H9 (cell line): ENCODE results near the gene NSUN6. TPM values are rescaled to one million over a fixed set of nuclear protein-coding genes. Genes with fewer than 3 reads are reported as not detected.
"Not testable (repeated sequence)": the region's sequence is repeated elsewhere in the genome, so short reads cannot be mapped to it uniquely, and the experiment has no call there.

Experiments
- DNase-seq: peaks from one replicate; pipeline ENCODE4 v3.0.0-alpha.2; 2017
- H2AFZ ChIP-seq: one replicate; pipeline ENCODE4 v1.6.1; 2013; ENCODE audit warnings: mild to moderate bottlenecking, low read length, control low read depth, moderate library complexity
- H2AK5ac ChIP-seq: 2 replicates; pipeline ENCODE4 v1.6.1; 2013; ENCODE audit warnings: low read length, control low read depth, mixed read lengths; ENCODE audit not compliant: insufficient read length
- H2BK120ac ChIP-seq: one replicate; pipeline ENCODE4 v1.6.1; 2013; ENCODE audit warnings: low read depth, mild to moderate bottlenecking, low read length, control low read depth, inconsistent platforms; ENCODE audit not compliant: poor library complexity, severe bottlenecking
- H2BK12ac ChIP-seq: 2 replicates; pipeline ENCODE4 v1.6.1; 2013; ENCODE audit warnings: low read length, control low read depth, mixed read lengths, low read depth; ENCODE audit not compliant: insufficient read length
- H2BK15ac ChIP-seq: 2 replicates; pipeline ENCODE4 v1.6.1; 2013; ENCODE audit warnings: low read depth, low read length, control low read depth
- H2BK20ac ChIP-seq: one replicate; pipeline ENCODE4 v1.6.1; 2013; ENCODE audit warnings: low read depth, mild to moderate bottlenecking, low read length, control low read depth, inconsistent platforms; ENCODE audit not compliant: poor library complexity, severe bottlenecking
- H2BK5ac ChIP-seq: 2 replicates; pipeline ENCODE4 v1.6.1; 2013; ENCODE audit warnings: low read length, control low read depth, mixed read lengths; ENCODE audit not compliant: insufficient read length
- H3K14ac ChIP-seq: 2 replicates; pipeline ENCODE4 v1.6.1; 2013; ENCODE audit warnings: low read length, control low read depth; ENCODE audit not compliant: insufficient read depth
- H3K18ac ChIP-seq: 2 replicates; pipeline ENCODE4 v1.6.1; 2013; ENCODE audit warnings: low read depth, mild to moderate bottlenecking, mixed read lengths, low read length, control low read depth; ENCODE audit not compliant: insufficient read length
- H3K23ac ChIP-seq: 2 replicates; pipeline ENCODE4 v1.6.1; 2013; ENCODE audit warnings: low read length, control low read depth, mixed read lengths, low read depth; ENCODE audit not compliant: insufficient read length
- H3K23me2 ChIP-seq: 2 replicates; pipeline ENCODE4 v1.6.1; 2013; ENCODE audit warnings: low read depth, mild to moderate bottlenecking, mixed read lengths, low read length, control low read depth; ENCODE audit not compliant: insufficient read length, poor library complexity, severe bottlenecking
- H3K27ac ChIP-seq: 2 replicates; pipeline ENCODE4 v1.5.1; 2013; ENCODE audit warnings: low read length, control low read depth, mixed read lengths, low read depth; ENCODE audit not compliant: insufficient read length
- H3K27me3 ChIP-seq: 2 replicates; pipeline ENCODE4 v1.6.1; 2013; ENCODE audit warnings: low read length, control low read depth, inconsistent platforms; ENCODE audit not compliant: insufficient read depth
- H3K4ac ChIP-seq: 2 replicates; pipeline ENCODE4 v1.6.1; 2013; ENCODE audit warnings: low read depth, mild to moderate bottlenecking, control low read depth, inconsistent platforms, low read length, moderate library complexity
- H3K4me1 ChIP-seq: 2 replicates; pipeline ENCODE4 v1.6.1; 2013; ENCODE audit warnings: low read length, control low read depth, inconsistent platforms; ENCODE audit not compliant: insufficient read depth
- H3K4me2 ChIP-seq: 2 replicates; pipeline ENCODE4 v1.6.1; 2013; ENCODE audit warnings: low read length, control low read depth, mixed read lengths; ENCODE audit not compliant: insufficient read length, insufficient read depth
- H3K56ac ChIP-seq: 2 replicates; pipeline ENCODE4 v1.6.1; 2013; ENCODE audit warnings: low read depth, mild to moderate bottlenecking, mixed read lengths, low read length, control low read depth; ENCODE audit not compliant: insufficient read length
- H3K79me1 ChIP-seq: 2 replicates; pipeline ENCODE4 v1.6.1; 2013; ENCODE audit warnings: low read depth, mild to moderate bottlenecking, moderate library complexity, low read length, control low read depth, inconsistent platforms; ENCODE audit not compliant: insufficient read depth, poor library complexity, severe bottlenecking
- H3K79me2 ChIP-seq: 2 replicates; pipeline ENCODE4 v1.6.1; 2013; ENCODE audit warnings: low read length, control low read depth, inconsistent platforms; ENCODE audit not compliant: insufficient read depth
- H3K9ac ChIP-seq: 2 replicates; pipeline ENCODE4 v1.6.1; 2013; ENCODE audit warnings: low read length, control low read depth, mixed read lengths; ENCODE audit not compliant: insufficient read length; ENCODE audit errors: extremely low read depth
- H3K9me3 ChIP-seq: one replicate; pipeline ENCODE4 v1.6.1; 2013; ENCODE audit warnings: low read depth, low read length, inconsistent platforms; ENCODE audit not compliant: control insufficient read depth
- H3T11ph ChIP-seq: one replicate; pipeline ENCODE4 v1.6.1; 2013; ENCODE audit warnings: mild to moderate bottlenecking, low read length, control low read depth, inconsistent platforms
- H4K20me1 ChIP-seq: one replicate; pipeline ENCODE4 v1.6.1; 2013; ENCODE audit not compliant: control insufficient read depth, insufficient read length, insufficient read depth
- H4K5ac ChIP-seq: 2 replicates; pipeline ENCODE4 v1.6.1; 2013; ENCODE audit warnings: low read depth, mild to moderate bottlenecking, mixed read lengths, low read length, control low read depth; ENCODE audit not compliant: insufficient read length
- H4K8ac ChIP-seq: replicated peaks from 2 replicates; pipeline ENCODE4 v1.6.1; 2013; ENCODE audit warnings: low read length, control low read depth, mixed read lengths, low read depth; ENCODE audit not compliant: insufficient read length
- H4K91ac ChIP-seq: 2 replicates; pipeline ENCODE4 v1.6.1; 2013; ENCODE audit warnings: low read depth, mild to moderate bottlenecking, moderate library complexity, mixed read lengths, low read length, control low read depth; ENCODE audit not compliant: insufficient read length
- H3K27ac Mint-ChIP-seq, 3 experiments: 2 replicates in 2 of 3; 3 replicates in 1 of 3; pipeline ENCODE4 v1.8.0; 2020 to 2021; ENCODE audit warnings: mixed read lengths in 3 of 3, mild to moderate bottlenecking in 1 of 3, moderate library complexity in 1 of 3
- H3K27me3 Mint-ChIP-seq: 2 replicates; pipeline ENCODE4 v1.8.0; 2021; ENCODE audit warnings: low read depth, mild to moderate bottlenecking, moderate library complexity, mixed read lengths
- H3K36me3 Mint-ChIP-seq, 3 experiments: 2 replicates in 2 of 3; 3 replicates in 1 of 3; pipeline ENCODE4 v1.8.0; 2020 to 2021; ENCODE audit warnings: low read depth in 3 of 3, mixed read lengths in 3 of 3; ENCODE audit not compliant: insufficient read depth in 1 of 3
- H3K4me1 Mint-ChIP-seq, 2 experiments: 2 replicates each; pipeline ENCODE4 v1.8.0; 2020; ENCODE audit warnings: mixed read lengths in 2 of 2
- H3K4me3 Mint-ChIP-seq, 2 experiments: 2 replicates in 1 of 2; 3 replicates in 1 of 2; pipeline ENCODE4 v1.8.0; 2020 to 2021; ENCODE audit warnings: mild to moderate bottlenecking in 2 of 2, mixed read lengths in 2 of 2, moderate library complexity in 1 of 2
- H3K9me3 Mint-ChIP-seq, 2 experiments: 2 replicates in 1 of 2; 3 replicates in 1 of 2; pipeline ENCODE4 v1.8.0; 2020; ENCODE audit warnings: mild to moderate bottlenecking in 2 of 2, mixed read lengths in 2 of 2, moderate library complexity in 1 of 2
- CTCF ChIP-seq: fragments of 200-600 bp; sonication (generic); conservative IDR thresholded peaks from 3 replicates; pipeline ENCODE4 v1.8.0; 2021; ENCODE audit warnings: antibody characterized with exemption, mild to moderate bottlenecking
- WGBS: extraction: QIAGEN DNeasy Blood & Tissue Kit; methylation state at CpG from one replicate; pipeline ENCODE4 v1.1.7; 2013; ENCODE audit warnings: missing lambda C conversion rate, low lambda C conversion rate, mixed read lengths; ENCODE audit not compliant: insufficient read length; ENCODE audit errors: extremely low coverage; 5-methylcytosine and 5-hydroxymethylcytosine counted together
- total RNA-seq: library from RNA; stranded (reverse); gene quantifications from 2 replicates; pipeline ENCODE4 v1.2.1, GENCODE V29; 2021

Gene NSUN6
- total RNA-seq, 1 experiment from 2014 or later = 11.9 TPM

- Mint-ChIP-seq H3K27ac (no peak overlapping the region), H3K4me3 (no peak overlapping the region), H3K27me3 (no peaks in the 10 kb centered on the region), H3K36me3 (peaks cover 7 to 31% (median 10%) of the 10 kb centered on the region in 3 experiments; a peak in 6 of 7 replicates), H3K9me3 (peaks cover 3% of the 10 kb centered on the region in 2 experiments; a peak in 4 of 5 replicates), H3K4me1 (no peaks in the 10 kb centered on the region)
- DNase-seq = no peak
- Histone ChIP-seq H3K23ac (no peak overlapping the region), H3K27me3 (no peaks in the 10 kb centered on the region), H3K79me1 (no peaks in the 10 kb centered on the region), H3K18ac (no peak overlapping the region), H3K9me3 (no peaks in the 10 kb centered on the region), H3K23me2 (no peaks in the 10 kb centered on the region), H3K4me2 (no peak overlapping the region), H3K4ac (no peak overlapping the region), H3K14ac (no peak overlapping the region), H4K91ac (no peak overlapping the region), H2BK5ac (no peak overlapping the region), H3K4me1 (no peaks in the 10 kb centered on the region), H4K20me1 (no peaks in the 10 kb centered on the region), H3T11ph (no peak overlapping the region), H3K9ac (no peak overlapping the region), H2BK120ac (no peak overlapping the region), H3K79me2 (no peaks in the 10 kb centered on the region), H2AK5ac (no peak overlapping the region), H3K56ac (no peak overlapping the region), H2AFZ (no peak overlapping the region), H2BK15ac (no peak overlapping the region), H2BK12ac (no peak overlapping the region), H4K8ac (no peak overlapping the region), H3K27ac (no peak overlapping the region), H4K5ac (no peak overlapping the region), H2BK20ac (no peak overlapping the region)
- WGBS = no CpG with 5 or more reads among the region's 4 CpGs
- TF ChIP-seq CTCF = no peak
These were observed 15.4 kb downstream of the NSUN6 start for GRCh38 chr10:18635995-18636394.

- H3K79me1 ChIP-seq, H3K4me2 ChIP-seq, H3K23me2 ChIP-seq, H3K27me3 Mint-ChIP-seq, H2BK5ac ChIP-seq, H3K4ac ChIP-seq, H3K9me3 Mint-ChIP-seq, H3K18ac ChIP-seq, H4K8ac ChIP-seq, H4K5ac ChIP-seq, H2AFZ ChIP-seq, H2BK12ac ChIP-seq, H2AK5ac ChIP-seq, H4K91ac ChIP-seq, H3K9me3 ChIP-seq, H3K79me2 ChIP-seq, H3K27ac Mint-ChIP-seq, H3K27ac ChIP-seq, H3K56ac ChIP-seq, H2BK15ac ChIP-seq, H3K23ac ChIP-seq, H3K4me1 ChIP-seq, H4K20me1 ChIP-seq, H3K27me3 ChIP-seq, H2BK20ac ChIP-seq, H3K4me3 Mint-ChIP-seq, H3K9ac ChIP-seq, H3T11ph ChIP-seq, H2BK120ac ChIP-seq, H3K14ac ChIP-seq, DNase-seq: not testable (repeated sequence)
- no CpG with 5 or more reads among the region's 3 CpGs for WGBS
- Mint-ChIP-seq H3K36me3 (peaks cover 7 to 16% (median 10%) of the 10 kb centered on the region in 3 experiments; a peak in 6 of 7 replicates), H3K4me1 (peaks cover 8 to 14% of the 10 kb centered on the region in 2 experiments)
These were observed 18.9 kb downstream of the NSUN6 start for GRCh38 chr10:18632500-18632899.
